HUES6 (cell line): Measurements from ENCODE around the gene ADAMTS15.

Source experiments
- H3K27ac ChIP-seq: 2 replicates; pipeline ENCODE4 v1.7.0; 2013; ENCODE audit warnings: low read depth, mild to moderate bottlenecking, low read length, inconsistent platforms
- H3K27me3 ChIP-seq: 2 replicates; pipeline ENCODE4 v1.6.1; 2013; ENCODE audit warnings: low read length; ENCODE audit not compliant: control insufficient read depth, insufficient read depth
- H3K36me3 ChIP-seq: 2 replicates; pipeline ENCODE4 v1.6.1; 2013; ENCODE audit warnings: low read length; ENCODE audit not compliant: control insufficient read depth, insufficient read depth
- H3K4me1 ChIP-seq: 2 replicates; pipeline ENCODE4 v1.6.1; 2013; ENCODE audit warnings: low read length; ENCODE audit not compliant: control insufficient read depth, insufficient read depth
- H3K4me3 ChIP-seq: 2 replicates; pipeline ENCODE4 v1.5.1; 2013; ENCODE audit warnings: low read depth, low read length
- H3K9ac ChIP-seq: one replicate; pipeline ENCODE4 v1.6.1; 2013; ENCODE audit warnings: mild to moderate bottlenecking, low read length
- H3K9me3 ChIP-seq: 2 replicates; pipeline ENCODE4 v1.6.1; 2013; ENCODE audit warnings: low read depth, low read length; ENCODE audit not compliant: control insufficient read depth, insufficient read depth

The ADAMTS15 gene

GRCh38 chr11:130516554-130517505 lies 68.4 kb downstream of the ADAMTS15 start:
- Histone ChIP-seq H3K4me3 (no peak overlapping the region), H3K4me1 (peaks cover 16% of the 10 kb centered on the region), H3K36me3 (no peaks in the 10 kb centered on the region), H3K27ac (no peak overlapping the region), H3K27me3 (no peaks in the 10 kb centered on the region), H3K9ac (no peak overlapping the region), H3K9me3 (no peaks in the 10 kb centered on the region)

DNA sequence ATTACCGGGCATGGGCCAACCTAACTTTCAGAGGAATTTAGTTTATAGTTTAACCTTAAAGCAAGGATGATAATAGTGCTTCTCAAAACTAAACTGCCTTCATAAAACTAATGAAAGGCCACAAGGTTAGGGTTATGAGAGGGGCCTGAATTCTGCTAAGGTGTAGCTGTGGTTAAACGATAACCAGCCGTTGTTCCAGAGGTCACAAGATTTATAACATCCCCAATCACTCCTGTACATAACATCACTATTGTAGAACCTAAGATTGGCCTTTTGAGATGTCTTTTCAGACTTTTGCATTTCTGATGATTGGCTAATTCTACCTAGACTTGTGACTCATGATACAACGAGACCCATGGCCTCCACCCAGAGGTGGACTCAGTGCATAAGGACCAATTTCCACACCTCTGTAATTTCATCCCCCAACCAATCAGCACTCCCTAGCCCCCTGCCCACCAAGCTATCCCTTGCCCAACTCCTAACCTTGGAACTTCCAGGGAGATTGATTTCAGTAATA lies 69.8 kb downstream of the ADAMTS15 start:
- Histone ChIP-seq H3K36me3 (no peaks in the 10 kb centered on the region), H3K9ac (no peak overlapping the region), H3K27ac (no peak overlapping the region), H3K27me3 (0 out of 2 replicates have a peak, but pooled peaks cover 3% of the 10 kb centered on the region), H3K4me3 (no peak overlapping the region), H3K4me1 (peaks cover 29% of the 10 kb centered on the region), H3K9me3 (no peaks in the 10 kb centered on the region)

- H3K27me3 ChIP-seq = 0 out of 2 replicates have a peak, but pooled peaks cover 3% of the 10 kb centered on the region
- H3K36me3 ChIP-seq = no peaks in the 10 kb centered on the region
- no peaks in the 10 kb centered on the region for H3K9me3 ChIP-seq
- no peak overlapping the region for H3K4me3 ChIP-seq
- no peak overlapping the region for H3K9ac ChIP-seq
- H3K4me1 ChIP-seq = peaks cover 37% of the 10 kb centered on the region
- no peak overlapping the region for H3K27ac ChIP-seq
Measured at GRCh38 chr11:130519128-130519932, 70.9 kb downstream of the ADAMTS15 start.

GRCh38 chr11:130520271-130520671 lies 71.8 kb downstream of the ADAMTS15 start:
- Histone ChIP-seq H3K27me3 (0 out of 2 replicates have a peak, but pooled peaks cover 3% of the 10 kb centered on the region), H3K27ac (no peak overlapping the region), H3K9ac (no peak overlapping the region), H3K9me3 (no peaks in the 10 kb centered on the region), H3K4me3 (no peak overlapping the region), H3K4me1 (peaks cover 37% of the 10 kb centered on the region), H3K36me3 (no peaks in the 10 kb centered on the region)

GRCh38 chr11:130522284-130522961 lies 74.0 kb downstream of the ADAMTS15 start:
- peak overlapping the region; percentile 42; the same call in 1 of the 2 replicates for H3K27ac ChIP-seq
- no peak overlapping the region for H3K4me3 ChIP-seq
- H3K9me3 ChIP-seq = no peaks in the 10 kb centered on the region
- H3K36me3 ChIP-seq = no peaks in the 10 kb centered on the region
- H3K4me1 ChIP-seq = peaks cover 22% of the 10 kb centered on the region
- H3K9ac ChIP-seq = peak overlapping the region; percentile 47
- 0 out of 2 replicates have a peak, but pooled peaks cover 3% of the 10 kb centered on the region for H3K27me3 ChIP-seq

DNA sequence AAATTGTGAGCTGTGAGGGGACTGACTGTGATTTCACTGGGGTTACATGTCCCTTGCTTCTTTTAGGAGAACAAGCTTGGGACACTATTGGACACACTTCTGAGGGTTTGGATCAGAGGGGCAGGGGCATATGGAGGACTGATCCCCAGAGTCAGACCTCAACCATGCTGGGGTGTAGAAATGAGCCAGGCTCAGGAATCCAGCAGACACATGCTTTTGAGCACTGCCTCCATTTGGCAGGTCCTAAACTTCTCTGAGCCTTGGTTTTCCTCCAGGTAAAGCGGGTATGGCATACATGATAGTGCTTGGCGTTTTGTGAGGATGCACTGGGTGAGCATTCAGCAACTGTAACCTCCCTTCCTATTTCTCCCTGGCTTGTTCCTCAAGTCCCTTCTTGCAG lies 74.7 kb downstream of the ADAMTS15 start:
- H3K9ac ChIP-seq = peak overlapping the region; percentile 8
- H3K9me3 ChIP-seq = no peaks in the 10 kb centered on the region
- no peak overlapping the region for H3K27ac ChIP-seq
- 0 out of 2 replicates have a peak, but pooled peaks cover 3% of the 10 kb centered on the region for H3K27me3 ChIP-seq
- peaks cover 29% of the 10 kb centered on the region for H3K4me1 ChIP-seq
- H3K36me3 ChIP-seq = no peaks in the 10 kb centered on the region
- no peak overlapping the region for H3K4me3 ChIP-seq

- H3K4me1 ChIP-seq = peaks cover 30% of the 10 kb centered on the region
- no peak overlapping the region for H3K27ac ChIP-seq
- no peak overlapping the region for H3K4me3 ChIP-seq
- no peaks in the 10 kb centered on the region for H3K9me3 ChIP-seq
- H3K27me3 ChIP-seq = 0 out of 2 replicates have a peak, but pooled peaks cover 3% of the 10 kb centered on the region
- no peaks in the 10 kb centered on the region for H3K36me3 ChIP-seq
- no peak overlapping the region for H3K9ac ChIP-seq
Measured at GRCh38 chr11:130523609-130524008, 75.2 kb downstream of the ADAMTS15 start.

- Histone ChIP-seq H3K27ac (no peak overlapping the region), H3K9me3 (no peaks in the 10 kb centered on the region), H3K9ac (no peak overlapping the region), H3K4me3 (no peak overlapping the region), H3K36me3 (no peaks in the 10 kb centered on the region), H3K4me1 (peaks cover 30% of the 10 kb centered on the region), H3K27me3 (0 out of 2 replicates have a peak, but pooled peaks cover 3% of the 10 kb centered on the region)
Measured at GRCh38 chr11:130524132-130524790, 75.8 kb downstream of the ADAMTS15 start.

- Histone ChIP-seq H3K4me1 (peaks cover 30% of the 10 kb centered on the region), H3K4me3 (no peak overlapping the region), H3K36me3 (no peaks in the 10 kb centered on the region), H3K9me3 (no peaks in the 10 kb centered on the region), H3K27me3 (0 out of 2 replicates have a peak, but pooled peaks cover 3% of the 10 kb centered on the region), H3K27ac (no peak overlapping the region), H3K9ac (no peak overlapping the region)
Measured at GRCh38 chr11:130525307-130525706, 76.9 kb downstream of the ADAMTS15 start.
